HG03571 (cell line): Measurements from ENCODE around the gene ELP2.
A peak's percentile ranks its signal among the peaks of the same experiment; 100 is the strongest.
"Not testable (repeated sequence)": the region's sequence is repeated elsewhere in the genome, so short reads cannot be mapped to it uniquely, and the experiment has no call there.

Experiments
- ATAC-seq: cut with Tn5 transposase; IDR thresholded peaks from one replicate; pipeline ENCODE4 v1.9.1; 2021; ENCODE audit not compliant: unreplicated experiment

The ELP2 gene

GRCh38 chr18:36187193-36187825 lies 57.6 kb downstream of the ELP2 start, which contains the start of gene MOCOS:
Gene MOCOS, plus strand, starts transcription at chr18:36187497. Its CDS starts 43 bp downstream, at chr18:36187540.
- ATAC-seq = peak; percentile 80

GRCh38 chr18:36187826-36188721 lies 58.4 kb downstream of the ELP2 start:
- no peak for ATAC-seq

- ATAC-seq = no peak
Measured at GRCh38 chr18:36188916-36189315, 59.2 kb downstream of the ELP2 start.

- ATAC-seq = no peak
Measured at GRCh38 chr18:36189486-36189885, 59.8 kb downstream of the ELP2 start.

- no peak for ATAC-seq
Measured at GRCh38 chr18:36191286-36191685, 61.6 kb downstream of the ELP2 start.

- ATAC-seq = no peak
Measured at GRCh38 chr18:36191711-36192110, 62.0 kb downstream of the ELP2 start.

- no peak for ATAC-seq
Measured at GRCh38 chr18:36194600-36195315, 65.1 kb downstream of the ELP2 start.

GRCh38 chr18:36195427-36196122 lies 65.9 kb downstream of the ELP2 start:
- ATAC-seq = no peak

GRCh38 chr18:36196238-36196995 lies 66.7 kb downstream of the ELP2 start:
- ATAC-seq = no peak

- no peak for ATAC-seq
Measured at GRCh38 chr18:36197511-36198166, 67.9 kb downstream of the ELP2 start.

- ATAC-seq = no peak
Measured at GRCh38 chr18:36199691-36200295, 70.1 kb downstream of the ELP2 start.

GRCh38 chr18:36200354-36200771 lies 70.7 kb downstream of the ELP2 start:
- no peak for ATAC-seq

GRCh38 chr18:36201765-36202164 lies 72.1 kb downstream of the ELP2 start:
- ATAC-seq = no peak

GRCh38 chr18:36203360-36203895 lies 73.7 kb downstream of the ELP2 start:
- ATAC-seq = no peak

GRCh38 chr18:36205166-36205565 lies 75.5 kb downstream of the ELP2 start:
- no peak for ATAC-seq

- no peak for ATAC-seq
Measured at GRCh38 chr18:36207303-36207702, 77.6 kb downstream of the ELP2 start.

GRCh38 chr18:36207969-36208368 lies 78.3 kb downstream of the ELP2 start:
- not testable (repeated sequence) for ATAC-seq

- no peak for ATAC-seq
Measured at GRCh38 chr18:36211612-36212065, 81.9 kb downstream of the ELP2 start.
